ENCODE results near the gene MRPL12. TPM values are rescaled to one million over a fixed set of nuclear protein-coding genes. Genes with fewer than 3 reads are reported as not detected.
A peak's percentile ranks its signal among the peaks of the same experiment; 100 is the strongest.

MRPL12 gene
- total RNA-seq, 2 donors from 2014 or later, result 21.4 to 21.8 TPM

GRCh38 chr17:81700353-81701287 is 2.5 kb upstream of the MRPL12 start:
- ATAC-seq (no peak), DNase-seq (no peak)
- peak overlapping the region; percentile 39 for H3K4me3 Mint-ChIP-seq
- H3K36me3 Mint-ChIP-seq (ENCODE audit: low read depth), result no peaks in the 10 kb centered on the region
- H3K27me3 Mint-ChIP-seq, result no peaks in the 10 kb centered on the region
- H3K27ac Mint-ChIP-seq, result peak overlapping the region; percentile 9
- peaks cover 15% of the 10 kb centered on the region for H3K4me1 Mint-ChIP-seq
- H3K9me3 ChIP-seq (ENCODE audit: control insufficient read depth, low read length, poor library complexity, severe bottlenecking), result no peaks in the 10 kb centered on the region

- no peaks in the 10 kb centered on the region for H3K9me3 ChIP-seq (ENCODE audit: control insufficient read depth, low read length, poor library complexity, severe bottlenecking)
- H3K27me3 Mint-ChIP-seq, result no peaks in the 10 kb centered on the region
- H3K4me3 Mint-ChIP-seq, result peak overlapping the region; percentile 39
- peaks cover 2% of the 10 kb centered on the region for H3K36me3 Mint-ChIP-seq (ENCODE audit: low read depth)
- no peak for DNase-seq
- H3K4me1 Mint-ChIP-seq, result peaks cover 18% of the 10 kb centered on the region
- ATAC-seq, result no peak
- peak overlapping the region; percentile 91 for H3K27ac Mint-ChIP-seq
Observed at GRCh38 chr17:81701288-81702071, 1.7 kb upstream of the MRPL12 start.

GRCh38 chr17:81703747-81704654 is 834 bp downstream of the MRPL12 start:
- peaks cover 16% of the 10 kb centered on the region for H3K4me1 Mint-ChIP-seq
- ATAC-seq (peak; percentile 29), DNase-seq (no peak)
- peak overlapping the region; percentile 83 for H3K4me3 Mint-ChIP-seq
- H3K27ac Mint-ChIP-seq, result peak overlapping the region; percentile 91
- peaks cover 2% of the 10 kb centered on the region for H3K36me3 Mint-ChIP-seq (ENCODE audit: low read depth)
- no peaks in the 10 kb centered on the region for H3K27me3 Mint-ChIP-seq
- no peaks in the 10 kb centered on the region for H3K9me3 ChIP-seq (ENCODE audit: control insufficient read depth, low read length, poor library complexity, severe bottlenecking)

- ATAC-seq (no peak), DNase-seq (no peak)
- Mint-ChIP-seq H3K36me3 (ENCODE audit: low read depth) (peaks cover 2% of the 10 kb centered on the region), H3K4me1 (peaks cover 16% of the 10 kb centered on the region), H3K4me3 (no peak overlapping the region), H3K27ac (no peak overlapping the region), H3K27me3 (no peaks in the 10 kb centered on the region)
- H3K9me3 ChIP-seq (ENCODE audit: control insufficient read depth, low read length, poor library complexity, severe bottlenecking), result no peaks in the 10 kb centered on the region
Observed at GRCh38 chr17:81705518-81706231, 2.5 kb downstream of the MRPL12 start.

- no peaks in the 10 kb centered on the region for H3K9me3 ChIP-seq (ENCODE audit: control insufficient read depth, low read length, poor library complexity, severe bottlenecking)
- ATAC-seq (no peak), DNase-seq (no peak)
- Mint-ChIP-seq H3K4me1 (peaks cover 16% of the 10 kb centered on the region), H3K27ac (no peak overlapping the region), H3K27me3 (no peaks in the 10 kb centered on the region), H3K4me3 (peak overlapping the region; percentile 9), H3K36me3 (ENCODE audit: low read depth) (peaks cover 2% of the 10 kb centered on the region)
Observed at GRCh38 chr17:81706232-81706611, 3.1 kb downstream of the MRPL12 start.

GRCh38 chr17:81706757-81707624 is 3.8 kb downstream of the MRPL12 start:
- Mint-ChIP-seq H3K4me3 (no peak overlapping the region), H3K36me3 (ENCODE audit: low read depth) (peaks cover 2% of the 10 kb centered on the region), H3K27me3 (no peaks in the 10 kb centered on the region), H3K4me1 (peaks cover 16% of the 10 kb centered on the region), H3K27ac (peak overlapping the region; percentile 29)
- DNase-seq (no peak), ATAC-seq (no peak)
- no peaks in the 10 kb centered on the region for H3K9me3 ChIP-seq (ENCODE audit: control insufficient read depth, low read length, poor library complexity, severe bottlenecking)

GRCh38 chr17:81707725-81708646 is 4.8 kb downstream of the MRPL12 start:
- peaks cover 2% of the 10 kb centered on the region for H3K36me3 Mint-ChIP-seq (ENCODE audit: low read depth)
- H3K27ac Mint-ChIP-seq, result no peak overlapping the region
- H3K27me3 Mint-ChIP-seq, result no peaks in the 10 kb centered on the region
- no peak for ATAC-seq
- peaks cover 14% of the 10 kb centered on the region for H3K4me1 Mint-ChIP-seq
- H3K9me3 ChIP-seq (ENCODE audit: control insufficient read depth, low read length, poor library complexity, severe bottlenecking), result no peaks in the 10 kb centered on the region
- H3K4me3 Mint-ChIP-seq, result no peak overlapping the region
- no peak for DNase-seq

GRCh38 chr17:81708739-81709185 is 5.6 kb downstream of the MRPL12 start:
- no peak for ATAC-seq
- DNase-seq, result no peak

GRCh38 chr17:81710514-81711308 is 7.5 kb downstream of the MRPL12 start:
- peak overlapping the region; percentile 67 for H3K27ac Mint-ChIP-seq
- H3K9me3 ChIP-seq (ENCODE audit: control insufficient read depth, low read length, poor library complexity, severe bottlenecking), result no peaks in the 10 kb centered on the region
- no peak for DNase-seq
- peaks cover 2% of the 10 kb centered on the region for H3K36me3 Mint-ChIP-seq (ENCODE audit: low read depth)
- peaks cover 11% of the 10 kb centered on the region for H3K4me1 Mint-ChIP-seq
- peak overlapping the region; percentile 77 for H3K4me3 Mint-ChIP-seq
- ATAC-seq, result no peak
- H3K27me3 Mint-ChIP-seq, result no peaks in the 10 kb centered on the region

More at GRCh38 chr17:81708739-81709185, 5.6 kb downstream of the MRPL12 start:
- H3K9me3 ChIP-seq (ENCODE audit: control insufficient read depth, low read length, poor library complexity, severe bottlenecking), result no peaks in the 10 kb centered on the region
- H3K4me1 Mint-ChIP-seq, result peaks cover 14% of the 10 kb centered on the region
- H3K27me3 Mint-ChIP-seq, result no peaks in the 10 kb centered on the region
- H3K4me3 Mint-ChIP-seq, result no peak overlapping the region
- peaks cover 2% of the 10 kb centered on the region for H3K36me3 Mint-ChIP-seq (ENCODE audit: low read depth)
- H3K27ac Mint-ChIP-seq, result no peak overlapping the region

GRCh38 chr17:81711814-81712467 is 8.8 kb downstream of the MRPL12 start, which contains the start of gene SLC25A10:
Gene SLC25A10 (plus strand): TSS chr17:81712284. CDS start chr17:81712427, 143 bp downstream.
- Mint-ChIP-seq H3K4me1 (peaks cover 8% of the 10 kb centered on the region), H3K4me3 (peak within 1 kb of the TSS; percentile 87), H3K36me3 (ENCODE audit: low read depth) (no peaks in the 10 kb centered on the region), H3K27ac (peak within 1 kb of the TSS; percentile 67), H3K27me3 (no peaks in the 10 kb centered on the region)
- peak; percentile 90 for ATAC-seq
- peak; percentile 68 to 79 (median 73) for DNase-seq
- no peaks in the 10 kb centered on the region for H3K9me3 ChIP-seq (ENCODE audit: control insufficient read depth, low read length, poor library complexity, severe bottlenecking)

Data from T-helper 17 cell (primary cell).